ENCODE results near the gene PRDM16.

Gene PRDM16

GRCh38 chr1:3190256-3191041, 121.4 kb downstream of the PRDM16 start:
- H3K27me3 ChIP-seq (ENCODE audit: insufficient read depth, low read length, poor library complexity), result no peaks in the 10 kb centered on the region
- H3K79me2 ChIP-seq (ENCODE audit: insufficient read depth, low read length), result no peaks in the 10 kb centered on the region
- ATAC-seq (ENCODE audit: insufficient read depth, low read depth), result no peak
- no peak overlapping the region for H3K9ac ChIP-seq (ENCODE audit: low read depth, low read length)
- H3K27ac ChIP-seq (ENCODE audit: low read length), result no peak overlapping the region
- H3K4me2 ChIP-seq (ENCODE audit: insufficient read depth, low read length), result no peak overlapping the region
- no peak overlapping the region for H2AFZ ChIP-seq (ENCODE audit: low read depth, low read length)
- no peak for DNase-seq
- no peaks in the 10 kb centered on the region for H3K36me3 ChIP-seq (ENCODE audit: insufficient read depth, low read length)
- H4K20me1 ChIP-seq (ENCODE audit: insufficient read depth, low read length), result no peaks in the 10 kb centered on the region; the same call in 1 of the 2 replicates
- no peak overlapping the region for H3K4me3 ChIP-seq (ENCODE audit: low read depth in 1 of 2, low read length in 2 of 2)
- no peaks in the 10 kb centered on the region for H3K9me3 ChIP-seq (ENCODE audit: insufficient read depth, low read length, severe bottlenecking)
- TF ChIP-seq EZH2 (IDR thresholded peaks at IDR 0.05; ENCODE audit: borderline replicate concordance, low read depth, low read length, severe bottlenecking) (no peak), CTCF (IDR thresholded peaks at IDR 0.05; ENCODE audit: borderline replicate concordance, extremely low read depth, low read length, poor library complexity, severe bottlenecking) (no peak)
- H3K4me1 ChIP-seq (ENCODE audit: insufficient read depth, low read length), result no peaks in the 10 kb centered on the region

DNA sequence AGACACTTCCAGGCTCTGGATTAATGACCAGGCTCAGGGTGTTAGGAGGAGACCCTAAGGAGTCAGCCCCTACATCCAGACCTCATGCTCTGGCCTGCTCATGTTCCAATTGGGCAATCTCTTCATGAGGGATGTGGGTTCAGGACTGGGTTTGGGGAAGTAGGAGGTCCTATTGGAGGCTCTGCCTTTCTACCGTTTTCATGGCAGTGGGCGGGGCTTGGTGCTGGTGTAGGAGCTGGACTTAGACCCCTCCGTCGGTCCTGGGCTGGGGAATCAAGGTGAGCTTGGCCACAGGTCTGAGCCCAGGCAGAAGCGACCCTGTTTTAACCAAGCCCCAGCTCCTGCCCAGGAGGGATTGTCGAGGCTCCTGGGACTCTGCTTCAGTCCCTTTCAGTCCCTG, 123.4 kb downstream of the PRDM16 start:
- Histone ChIP-seq H3K9me3 (ENCODE audit: insufficient read depth, low read length, severe bottlenecking) (no peaks in the 10 kb centered on the region), H3K4me1 (ENCODE audit: insufficient read depth, low read length) (no peaks in the 10 kb centered on the region), H2AFZ (ENCODE audit: low read depth, low read length) (no peak overlapping the region), H3K4me3 (ENCODE audit: low read depth in 1 of 2, low read length in 2 of 2) (no peak overlapping the region), H3K4me2 (ENCODE audit: insufficient read depth, low read length) (no peak overlapping the region), H3K27ac (ENCODE audit: low read length) (no peak overlapping the region), H3K79me2 (ENCODE audit: insufficient read depth, low read length) (no peaks in the 10 kb centered on the region), H4K20me1 (ENCODE audit: insufficient read depth, low read length) (no peaks in the 10 kb centered on the region), H3K9ac (ENCODE audit: low read depth, low read length) (no peak overlapping the region), H3K27me3 (ENCODE audit: insufficient read depth, low read length, poor library complexity) (no peaks in the 10 kb centered on the region), H3K36me3 (ENCODE audit: insufficient read depth, low read length) (no peaks in the 10 kb centered on the region)
- DNase-seq (no peak), ATAC-seq (ENCODE audit: insufficient read depth, low read depth) (no peak)
- TF ChIP-seq CTCF (IDR thresholded peaks at IDR 0.05; ENCODE audit: borderline replicate concordance, extremely low read depth, low read length, poor library complexity, severe bottlenecking) (no peak), EZH2 (IDR thresholded peaks at IDR 0.05; ENCODE audit: borderline replicate concordance, low read depth, low read length, severe bottlenecking) (no peak)

GRCh38 chr1:3192825-3193224, 123.8 kb downstream of the PRDM16 start:
- DNase-seq (no peak), ATAC-seq (ENCODE audit: insufficient read depth, low read depth) (no peak)
- Histone ChIP-seq H3K36me3 (ENCODE audit: insufficient read depth, low read length) (no peaks in the 10 kb centered on the region), H3K4me3 (ENCODE audit: low read depth in 1 of 2, low read length in 2 of 2) (no peak overlapping the region), H3K79me2 (ENCODE audit: insufficient read depth, low read length) (no peaks in the 10 kb centered on the region), H3K9ac (ENCODE audit: low read depth, low read length) (no peak overlapping the region), H3K4me1 (ENCODE audit: insufficient read depth, low read length) (no peaks in the 10 kb centered on the region), H3K27me3 (ENCODE audit: insufficient read depth, low read length, poor library complexity) (no peaks in the 10 kb centered on the region), H3K27ac (ENCODE audit: low read length) (no peak overlapping the region), H2AFZ (ENCODE audit: low read depth, low read length) (no peak overlapping the region), H3K4me2 (ENCODE audit: insufficient read depth, low read length) (no peak overlapping the region), H4K20me1 (ENCODE audit: insufficient read depth, low read length) (no peaks in the 10 kb centered on the region), H3K9me3 (ENCODE audit: insufficient read depth, low read length, severe bottlenecking) (no peaks in the 10 kb centered on the region)
- TF ChIP-seq CTCF (IDR thresholded peaks at IDR 0.05; ENCODE audit: borderline replicate concordance, extremely low read depth, low read length, poor library complexity, severe bottlenecking) (no peak), EZH2 (IDR thresholded peaks at IDR 0.05; ENCODE audit: borderline replicate concordance, low read depth, low read length, severe bottlenecking) (no peak)
